Panc1 (cell line): ENCODE results near the gene FBXL17.

Source experiments
- POLR2AphosphoS5 ChIP-seq: IDR thresholded peaks from 2 replicates; pipeline ENCODE4 v1.6.1; 2012; ENCODE audit warnings: mild to moderate bottlenecking, low read depth, low read length, moderate library complexity
- SIN3A ChIP-seq: IDR thresholded peaks from 2 replicates; pipeline ENCODE4 v1.6.1; 2012; ENCODE audit warnings: low read depth, mild to moderate bottlenecking, low read length, moderate library complexity, borderline replicate concordance; ENCODE audit not compliant: insufficient read depth
- TCF7L2 ChIP-seq: IDR thresholded peaks from 2 replicates; pipeline ENCODE4 v1.6.1; 2011; ENCODE audit warnings: mild to moderate bottlenecking, low read depth, low read length, inconsistent platforms
- TF ChIP-seq, protein P1 (sequence below): fragments of 450-650 bp; IDR thresholded peaks from 2 replicates; pipeline ENCODE4 v1.5.1; 2017; ENCODE audit warnings: mild to moderate bottlenecking
- TF ChIP-seq, protein P2 (sequence below), 2 experiments: IDR thresholded peaks; 2 replicates each; pipeline ENCODE4 v1.6.1; 2011 to 2012; ENCODE audit warnings: low read depth in 2 of 2, control low read depth in 1 of 2, low read length in 1 of 2, mild to moderate bottlenecking in 1 of 2, moderate library complexity in 1 of 2; ENCODE audit not compliant: insufficient read depth in 1 of 2

DNA sequence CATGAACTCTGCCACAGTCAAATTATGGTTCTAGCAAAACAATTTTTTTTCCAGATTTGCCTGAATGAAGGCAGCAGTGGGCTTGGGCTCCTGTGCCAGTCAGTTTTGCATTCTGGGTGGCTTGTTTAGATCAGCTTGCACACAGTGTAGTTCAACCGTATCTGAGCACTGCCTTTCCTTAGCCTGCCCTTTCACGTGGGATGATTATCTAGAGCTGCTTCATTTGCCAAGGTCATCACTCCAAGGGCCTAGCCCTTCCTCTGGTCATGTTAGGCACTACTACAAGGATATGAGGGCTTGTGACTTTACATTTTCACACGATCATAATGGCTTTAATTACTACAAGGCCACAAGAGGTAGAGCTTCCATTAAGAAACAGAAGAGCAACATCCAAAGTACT is 560.6 kb downstream of the FBXL17 start:
- TF ChIP-seq, protein P1, sequence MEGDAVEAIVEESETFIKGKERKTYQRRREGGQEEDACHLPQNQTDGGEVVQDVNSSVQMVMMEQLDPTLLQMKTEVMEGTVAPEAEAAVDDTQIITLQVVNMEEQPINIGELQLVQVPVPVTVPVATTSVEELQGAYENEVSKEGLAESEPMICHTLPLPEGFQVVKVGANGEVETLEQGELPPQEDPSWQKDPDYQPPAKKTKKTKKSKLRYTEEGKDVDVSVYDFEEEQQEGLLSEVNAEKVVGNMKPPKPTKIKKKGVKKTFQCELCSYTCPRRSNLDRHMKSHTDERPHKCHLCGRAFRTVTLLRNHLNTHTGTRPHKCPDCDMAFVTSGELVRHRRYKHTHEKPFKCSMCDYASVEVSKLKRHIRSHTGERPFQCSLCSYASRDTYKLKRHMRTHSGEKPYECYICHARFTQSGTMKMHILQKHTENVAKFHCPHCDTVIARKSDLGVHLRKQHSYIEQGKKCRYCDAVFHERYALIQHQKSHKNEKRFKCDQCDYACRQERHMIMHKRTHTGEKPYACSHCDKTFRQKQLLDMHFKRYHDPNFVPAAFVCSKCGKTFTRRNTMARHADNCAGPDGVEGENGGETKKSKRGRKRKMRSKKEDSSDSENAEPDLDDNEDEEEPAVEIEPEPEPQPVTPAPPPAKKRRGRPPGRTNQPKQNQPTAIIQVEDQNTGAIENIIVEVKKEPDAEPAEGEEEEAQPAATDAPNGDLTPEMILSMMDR: no peak
- TF ChIP-seq POLR2AphosphoS5 (no peak), SIN3A (no peak), TCF7L2 (no peak)
- TF ChIP-seq, protein P2, sequence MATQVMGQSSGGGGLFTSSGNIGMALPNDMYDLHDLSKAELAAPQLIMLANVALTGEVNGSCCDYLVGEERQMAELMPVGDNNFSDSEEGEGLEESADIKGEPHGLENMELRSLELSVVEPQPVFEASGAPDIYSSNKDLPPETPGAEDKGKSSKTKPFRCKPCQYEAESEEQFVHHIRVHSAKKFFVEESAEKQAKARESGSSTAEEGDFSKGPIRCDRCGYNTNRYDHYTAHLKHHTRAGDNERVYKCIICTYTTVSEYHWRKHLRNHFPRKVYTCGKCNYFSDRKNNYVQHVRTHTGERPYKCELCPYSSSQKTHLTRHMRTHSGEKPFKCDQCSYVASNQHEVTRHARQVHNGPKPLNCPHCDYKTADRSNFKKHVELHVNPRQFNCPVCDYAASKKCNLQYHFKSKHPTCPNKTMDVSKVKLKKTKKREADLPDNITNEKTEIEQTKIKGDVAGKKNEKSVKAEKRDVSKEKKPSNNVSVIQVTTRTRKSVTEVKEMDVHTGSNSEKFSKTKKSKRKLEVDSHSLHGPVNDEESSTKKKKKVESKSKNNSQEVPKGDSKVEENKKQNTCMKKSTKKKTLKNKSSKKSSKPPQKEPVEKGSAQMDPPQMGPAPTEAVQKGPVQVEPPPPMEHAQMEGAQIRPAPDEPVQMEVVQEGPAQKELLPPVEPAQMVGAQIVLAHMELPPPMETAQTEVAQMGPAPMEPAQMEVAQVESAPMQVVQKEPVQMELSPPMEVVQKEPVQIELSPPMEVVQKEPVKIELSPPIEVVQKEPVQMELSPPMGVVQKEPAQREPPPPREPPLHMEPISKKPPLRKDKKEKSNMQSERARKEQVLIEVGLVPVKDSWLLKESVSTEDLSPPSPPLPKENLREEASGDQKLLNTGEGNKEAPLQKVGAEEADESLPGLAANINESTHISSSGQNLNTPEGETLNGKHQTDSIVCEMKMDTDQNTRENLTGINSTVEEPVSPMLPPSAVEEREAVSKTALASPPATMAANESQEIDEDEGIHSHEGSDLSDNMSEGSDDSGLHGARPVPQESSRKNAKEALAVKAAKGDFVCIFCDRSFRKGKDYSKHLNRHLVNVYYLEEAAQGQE (IDR thresholded peaks at IDR 0.05; ENCODE audit: insufficient read depth in 1 of 2, low read depth in 2 of 2, low read length in 1 of 2): no peak
